ENCODE measurements around the gene TH. TPM values are rescaled to one million over a fixed set of nuclear protein-coding genes. Genes with fewer than 3 reads are reported as not detected.

The TH gene
- total RNA-seq, 1 donor = not detected

- no peak overlapping the region for H3K4me3 ChIP-seq (ENCODE audit: low read depth, low read length)
- TF ChIP-seq CTCF (IDR thresholded peaks at IDR 0.05; ENCODE audit: insufficient read depth, low read depth, low read length) = no peak
- no peak for DNase-seq (ENCODE audit: low read depth)
Observed at GRCh38 chr11:2187280-2187707, 15.7 kb upstream of the TH start.

GRCh38 chr11:2186669-2187279 lies 15.2 kb upstream of the TH start:
- DNase-seq (ENCODE audit: low read depth) = no peak
- TF ChIP-seq CTCF (IDR thresholded peaks at IDR 0.05; ENCODE audit: insufficient read depth, low read depth, low read length) = peak; percentile 34

GRCh38 chr11:2185324-2186085 lies 13.9 kb upstream of the TH start:
- TF ChIP-seq CTCF (IDR thresholded peaks at IDR 0.05; ENCODE audit: insufficient read depth, low read depth, low read length) = no peak

More at GRCh38 chr11:2186669-2187279, 15.2 kb upstream of the TH start:
- H3K4me3 ChIP-seq (ENCODE audit: low read depth, low read length) = no peak overlapping the region

GRCh38 chr11:2182692-2183474 lies 11.3 kb upstream of the TH start:
- no peak for DNase-seq (ENCODE audit: low read depth)
- H3K4me3 ChIP-seq (ENCODE audit: low read depth, low read length) = no peak overlapping the region
- TF ChIP-seq CTCF (IDR thresholded peaks at IDR 0.05; ENCODE audit: insufficient read depth, low read depth, low read length) = no peak

More at GRCh38 chr11:2185324-2186085, 13.9 kb upstream of the TH start:
- no peak for DNase-seq (ENCODE audit: low read depth)
- no peak overlapping the region for H3K4me3 ChIP-seq (ENCODE audit: low read depth, low read length)

- no peak for DNase-seq (ENCODE audit: low read depth)
- TF ChIP-seq CTCF (IDR thresholded peaks at IDR 0.05; ENCODE audit: insufficient read depth, low read depth, low read length) = no peak
- H3K4me3 ChIP-seq (ENCODE audit: low read depth, low read length) = no peak overlapping the region
Observed at GRCh38 chr11:2182075-2182474, 10.5 kb upstream of the TH start.

GRCh38 chr11:2180789-2181370 lies 9.3 kb upstream of the TH start:
- no peak overlapping the region for H3K4me3 ChIP-seq (ENCODE audit: low read depth, low read length)
- TF ChIP-seq CTCF (IDR thresholded peaks at IDR 0.05; ENCODE audit: insufficient read depth, low read depth, low read length) = no peak
- no peak for DNase-seq (ENCODE audit: low read depth)

Data from fibroblast of villous mesenchyme (primary cell).